HG02840 (cell line): ENCODE data around the gene ARHGAP44.
"Not testable (repeated sequence)": the region's sequence is repeated elsewhere in the genome, so short reads cannot be mapped to it uniquely, and the experiment has no call there.

ENCODE experiments used
- ATAC-seq: cut with Tn5 transposase; IDR thresholded peaks from one replicate; pipeline ENCODE4 v1.9.1; 2021; ENCODE audit warnings: mild to moderate bottlenecking, moderate library complexity, moderate number of reproducible peaks; ENCODE audit not compliant: unreplicated experiment, low FRiP score

The ARHGAP44 gene

DNA sequence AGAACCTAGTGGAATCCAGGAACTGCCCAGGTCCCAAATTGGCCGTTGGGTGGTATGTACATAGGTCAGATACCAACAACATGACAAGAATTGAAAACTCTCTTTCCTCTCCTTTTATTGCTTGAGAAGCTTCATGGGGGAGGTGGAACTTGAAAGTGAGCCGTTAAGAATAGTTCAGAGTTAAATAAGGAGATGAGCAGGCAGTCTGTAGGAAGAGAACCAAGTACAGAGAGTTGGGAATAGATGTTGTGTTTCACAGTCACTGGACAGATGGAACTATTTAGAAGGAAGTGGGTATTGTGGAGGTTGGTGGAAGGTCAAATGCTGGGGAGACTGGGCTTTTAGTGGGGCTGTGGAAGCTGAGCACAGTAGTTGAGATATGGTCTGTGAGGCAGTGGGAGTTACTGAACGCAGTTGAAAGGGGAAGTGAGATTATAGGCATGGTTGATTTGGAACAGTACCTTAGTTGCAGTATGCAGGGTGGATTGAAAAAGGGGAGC is 26.4 kb downstream of the ARHGAP44 start:
- peak; percentile 100 for ATAC-seq

DNA sequence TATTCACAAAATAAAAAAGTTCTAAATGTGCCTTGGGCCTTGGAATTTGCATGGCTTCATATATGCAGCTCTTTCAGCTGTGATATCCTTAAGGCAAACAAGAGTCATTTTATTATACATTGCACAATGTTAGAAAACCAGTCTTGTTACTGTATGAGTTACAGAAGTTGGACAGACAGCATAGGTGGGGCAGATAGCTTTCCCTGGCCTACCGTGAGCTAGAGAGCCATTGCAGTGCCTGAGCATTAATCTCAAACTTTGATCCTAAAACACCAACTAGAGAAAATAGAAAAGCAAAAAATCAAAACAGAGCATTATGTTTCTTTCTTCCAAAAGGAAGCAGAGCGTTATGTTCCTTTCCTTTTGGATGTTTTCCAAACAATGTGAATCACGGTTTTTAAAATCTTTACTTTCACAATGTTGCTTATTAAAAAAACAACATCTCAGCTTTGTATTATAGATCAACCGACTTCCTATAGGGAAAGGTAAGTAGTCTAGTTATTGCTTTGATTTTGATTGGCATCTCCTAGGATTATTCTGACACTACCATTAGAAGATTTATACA is 32.2 kb downstream of the ARHGAP44 start:
- no peak for ATAC-seq

DNA sequence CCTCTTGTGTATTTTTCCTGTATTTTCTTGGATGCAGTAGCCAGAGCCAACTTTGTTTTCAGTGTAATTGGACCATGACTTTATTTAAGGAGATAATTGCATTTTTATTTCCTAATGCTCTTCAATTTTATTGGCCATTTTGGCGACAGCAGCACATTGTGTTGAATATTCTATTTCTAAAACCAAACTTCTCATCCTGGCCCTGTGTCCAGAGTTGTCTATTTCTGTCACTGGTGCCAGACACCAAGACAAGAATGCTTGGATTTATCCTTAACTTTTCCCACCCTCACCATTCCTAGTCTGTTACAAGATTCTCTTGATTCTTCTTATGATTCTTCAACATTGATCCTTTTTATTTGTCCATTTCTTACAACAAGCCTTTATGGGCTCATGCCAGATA is 37.1 kb downstream of the ARHGAP44 start:
- no peak for ATAC-seq

DNA sequence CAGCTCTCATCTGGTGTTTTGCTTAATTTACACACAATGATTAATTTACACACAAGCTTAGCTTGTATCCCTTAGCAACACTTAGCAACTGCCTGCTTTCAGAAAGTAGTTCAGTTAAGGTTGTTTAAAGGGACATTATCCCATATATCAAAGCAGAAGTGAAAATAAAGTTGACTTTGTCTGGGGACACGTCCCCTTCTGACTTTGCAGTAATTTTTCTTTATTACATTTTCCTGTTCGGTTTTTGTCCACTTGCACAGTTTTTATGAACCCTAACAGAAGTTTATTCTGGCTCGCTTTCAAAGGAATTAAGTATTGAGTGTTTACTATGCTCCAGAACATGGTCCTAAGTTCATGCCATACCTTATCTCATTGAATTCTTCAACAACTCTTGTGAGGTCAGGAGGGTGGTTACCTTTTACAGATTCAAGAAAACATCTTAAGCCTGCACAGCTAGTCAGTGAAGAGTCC is 41.5 kb downstream of the ARHGAP44 start:
- no peak for ATAC-seq

DNA sequence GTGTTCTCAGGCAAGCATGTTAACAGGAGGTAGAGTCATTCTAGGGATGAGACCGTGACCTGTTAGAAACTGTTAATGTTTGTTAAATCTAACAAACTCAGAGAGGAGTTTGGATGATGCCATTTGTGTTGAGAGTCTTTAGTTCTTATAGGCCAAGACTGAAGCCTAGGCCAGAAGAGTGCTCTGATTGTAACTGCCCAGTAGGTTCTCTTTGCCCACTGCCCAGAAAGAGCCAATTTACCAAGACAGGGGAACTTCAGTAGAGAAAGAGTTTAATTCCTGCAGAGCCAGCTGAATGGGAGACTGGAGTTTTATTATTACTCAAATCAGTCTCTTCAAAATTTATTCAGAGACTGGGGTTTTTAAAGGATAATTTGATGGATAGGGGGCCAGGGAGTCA is 42.5 kb downstream of the ARHGAP44 start:
- no peak for ATAC-seq

GRCh38 chr17:12839042-12839441 is 49.7 kb downstream of the ARHGAP44 start:
- ATAC-seq, result no peak

DNA sequence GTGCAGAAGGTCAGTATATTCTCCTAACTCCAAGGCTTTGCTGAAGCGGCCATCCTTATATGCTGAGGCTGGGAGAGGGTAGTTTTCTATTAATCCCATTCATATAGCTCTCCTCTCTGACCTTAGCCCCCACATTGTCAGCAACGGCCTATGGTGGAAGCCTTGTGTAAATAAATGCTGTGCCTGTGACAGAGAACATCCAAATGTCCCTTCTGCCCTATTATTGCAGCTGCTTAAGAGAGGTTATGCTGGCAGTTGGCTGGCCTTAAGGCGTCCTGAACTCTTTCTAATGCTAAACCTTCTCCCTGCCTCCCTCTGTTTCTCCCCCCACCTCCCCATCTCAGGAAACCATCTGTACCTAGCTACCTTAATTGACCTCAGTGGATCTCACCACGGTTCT is 53.6 kb downstream of the ARHGAP44 start:
- no peak for ATAC-seq

GRCh38 chr17:12850996-12851395 is 61.7 kb downstream of the ARHGAP44 start:
- no peak for ATAC-seq

DNA sequence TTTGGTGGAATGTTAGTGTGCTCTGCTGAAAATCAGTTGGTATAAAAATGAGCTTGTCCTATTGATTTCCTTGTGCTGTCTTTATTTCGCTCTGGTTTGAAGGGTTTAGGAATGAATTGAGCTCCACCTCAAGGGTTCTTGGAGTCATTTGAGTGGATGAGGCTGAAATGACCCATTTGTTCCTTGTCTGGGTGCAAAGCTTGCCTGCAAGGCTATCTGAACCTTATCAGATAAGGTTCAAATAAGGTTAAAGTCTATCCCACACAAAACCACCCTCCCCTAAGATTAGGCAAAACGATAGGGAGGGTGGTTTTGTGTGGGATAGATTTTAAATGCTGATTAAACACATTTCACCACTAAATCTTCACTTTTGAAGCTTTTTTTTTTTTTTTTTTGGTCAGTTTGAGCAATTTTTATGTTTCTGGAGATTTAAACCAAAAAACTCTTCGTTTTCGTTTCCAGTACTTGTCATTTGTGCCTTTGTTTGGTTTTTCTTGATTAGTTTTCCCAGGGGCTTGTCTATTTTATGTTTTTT is 62.7 kb downstream of the ARHGAP44 start:
- ATAC-seq, result no peak

DNA sequence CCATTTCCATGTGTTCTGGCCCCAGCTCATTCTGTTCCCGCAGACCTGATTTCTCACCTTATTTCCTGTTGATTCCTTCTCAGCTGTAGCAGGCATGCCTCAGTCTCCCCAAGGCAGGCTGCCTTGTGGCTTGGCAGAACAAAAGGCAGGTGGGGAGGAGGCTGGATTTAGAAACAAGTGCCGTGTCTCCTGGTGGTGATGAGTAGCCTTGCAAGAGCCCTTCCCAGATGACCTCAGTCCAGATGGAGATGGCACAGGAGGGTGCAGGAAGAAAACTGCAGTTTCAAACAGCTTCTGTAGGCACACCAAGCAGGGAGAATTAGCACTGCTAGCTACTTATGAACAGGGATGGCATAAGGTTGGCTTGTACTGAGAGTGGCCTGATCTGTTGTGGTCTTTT is 64.6 kb downstream of the ARHGAP44 start:
- no peak for ATAC-seq

DNA sequence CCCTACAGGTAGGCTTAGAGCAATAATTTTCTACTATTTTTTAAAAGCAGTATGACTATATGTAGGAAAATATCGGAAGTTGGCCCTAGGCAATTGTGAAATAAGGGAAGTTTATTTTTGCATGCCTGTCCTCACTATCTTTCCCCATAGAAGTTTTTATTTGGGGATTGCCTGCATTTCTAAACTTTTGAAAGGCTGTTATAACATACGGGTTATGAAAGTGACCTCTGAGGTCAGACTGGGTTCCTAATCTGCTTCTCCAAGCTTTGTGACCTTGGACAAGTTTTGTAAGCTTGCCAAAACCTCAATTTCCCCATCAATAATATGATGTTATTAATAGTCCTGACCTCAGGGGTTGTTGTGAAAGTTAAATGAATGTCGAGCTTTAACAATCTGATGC is 67.1 kb downstream of the ARHGAP44 start:
- no peak for ATAC-seq

DNA sequence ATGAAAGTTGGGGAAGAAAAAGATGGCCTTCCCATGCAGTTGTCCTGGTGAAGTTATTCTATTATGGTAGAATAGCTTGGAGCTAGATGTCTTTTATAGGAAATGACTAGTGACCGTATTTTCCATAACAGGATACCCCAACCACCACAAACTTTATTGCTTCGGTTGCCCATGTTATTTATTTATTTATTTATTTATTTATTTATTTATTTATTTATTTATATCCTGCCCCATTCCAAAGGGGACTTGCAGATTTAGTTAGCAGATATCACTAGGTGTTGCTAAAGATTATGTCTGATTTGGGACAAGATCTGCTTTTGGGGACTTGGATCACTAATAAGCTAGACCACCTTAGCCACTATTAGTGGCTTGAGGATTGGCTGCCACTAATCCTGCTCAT is 68.3 kb downstream of the ARHGAP44 start:
- ATAC-seq, result no peak

- ATAC-seq, result no peak
Observed at GRCh38 chr17:12859520-12859919, 70.2 kb downstream of the ARHGAP44 start.

DNA sequence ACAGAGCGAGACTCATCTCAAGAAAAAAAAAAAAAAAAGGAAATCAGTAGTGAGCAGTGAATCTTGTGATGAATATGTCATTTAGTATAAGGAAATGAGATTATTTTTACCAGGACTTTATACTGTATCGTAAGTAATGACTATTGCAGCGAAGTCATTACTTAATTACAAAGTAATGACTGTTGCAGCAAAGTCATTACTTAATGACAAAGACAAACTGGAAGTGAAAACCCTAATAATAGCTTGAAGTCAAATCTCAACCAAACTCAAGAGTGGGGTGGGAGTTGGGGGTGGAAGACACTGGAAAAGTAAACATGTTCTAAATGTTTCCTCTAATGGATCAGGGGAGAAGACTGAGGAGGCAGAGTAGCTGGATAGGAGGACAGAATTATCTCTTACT is 76.5 kb downstream of the ARHGAP44 start:
- ATAC-seq, result no peak

- ATAC-seq, result no peak
Observed at GRCh38 chr17:12866244-12866643, 76.9 kb downstream of the ARHGAP44 start.

- no peak for ATAC-seq
Observed at GRCh38 chr17:12867726-12868125, 78.4 kb downstream of the ARHGAP44 start.

GRCh38 chr17:12873415-12874125 is 84.3 kb downstream of the ARHGAP44 start:
- not testable (repeated sequence) for ATAC-seq

DNA sequence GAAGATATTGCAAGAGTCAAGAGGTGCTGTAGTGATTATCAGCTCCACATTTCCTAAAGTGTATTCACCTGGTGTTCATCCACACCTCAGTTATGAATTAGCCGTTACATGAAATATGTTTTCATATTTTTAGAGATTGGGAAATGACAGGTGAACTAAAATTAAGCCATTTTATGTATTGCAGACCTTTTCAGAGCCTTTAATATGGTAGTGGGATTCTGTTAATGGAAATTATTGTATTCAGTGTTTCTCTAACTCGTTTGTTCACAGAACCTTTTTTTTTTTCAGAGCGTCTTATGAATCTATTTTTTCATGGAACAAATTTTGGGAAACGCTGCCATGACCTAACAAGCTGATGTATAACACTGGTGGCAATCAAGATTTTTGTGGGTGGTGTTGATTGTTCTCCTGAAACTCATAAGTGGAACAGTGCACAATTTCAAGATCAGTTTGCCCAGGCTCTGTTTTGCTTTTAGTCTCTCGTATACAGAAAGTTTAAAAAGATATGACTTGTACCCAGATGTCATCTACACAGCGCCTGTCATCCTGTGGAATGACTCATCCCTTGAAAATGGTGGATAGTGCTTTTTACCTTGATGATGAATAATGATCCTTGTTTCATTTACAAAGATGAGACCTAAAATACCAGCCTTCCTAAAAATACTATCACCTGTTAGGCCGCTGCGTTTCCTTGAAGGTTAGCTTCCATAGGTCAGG is 88.8 kb downstream of the ARHGAP44 start:
- ATAC-seq, result no peak

GRCh38 chr17:12879096-12879495 is 89.8 kb downstream of the ARHGAP44 start:
- ATAC-seq, result not testable (repeated sequence)

GRCh38 chr17:12883472-12883871 is 94.2 kb downstream of the ARHGAP44 start:
- ATAC-seq, result no peak

DNA sequence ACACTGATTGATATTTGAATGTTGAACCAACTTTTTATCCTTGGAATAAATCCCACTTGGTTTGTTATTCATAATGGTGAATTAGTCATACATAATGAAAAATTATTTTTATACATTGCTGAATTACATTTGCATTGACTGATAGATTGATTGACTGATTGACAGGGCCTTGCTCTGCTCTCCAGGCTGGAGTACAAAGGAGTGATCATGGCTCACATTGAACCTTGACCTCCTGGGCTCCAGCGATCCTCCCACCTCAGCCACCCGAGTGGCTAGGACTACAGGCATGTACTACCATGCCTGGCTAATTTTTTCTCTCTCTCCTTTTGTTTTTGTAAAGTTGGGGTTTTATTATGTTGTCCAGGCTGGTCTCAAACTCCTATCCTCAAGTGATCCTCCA is 97.8 kb downstream of the ARHGAP44 start:
- ATAC-seq, result no peak
